ENCODE data around the gene IL21R. TPM values are rescaled to one million over a fixed set of nuclear protein-coding genes. Genes with fewer than 3 reads are reported as not detected.
"Not testable (repeated sequence)": the region's sequence is repeated elsewhere in the genome, so short reads cannot be mapped to it uniquely, and the experiment has no call there.

The IL21R gene
- polyA plus RNA-seq, 5 donors: 1.2 to 5.5 (median 4.1) TPM

GRCh38 chr16:27374221-27374803, 27.7 kb upstream of the IL21R start:
- DNase-seq: no peak

GRCh38 chr16:27374804-27375425, 27.1 kb upstream of the IL21R start:
- peak; percentile 59 to 66 for DNase-seq

GRCh38 chr16:27377666-27378485, 24.1 kb upstream of the IL21R start:
- DNase-seq: no peak

- no peak for DNase-seq
These were observed 23.0 kb upstream of the IL21R start for GRCh38 chr16:27378871-27379481.

GRCh38 chr16:27379919-27380318, 22.1 kb upstream of the IL21R start:
- DNase-seq: no peak

GRCh38 chr16:27381236-27381635, 20.7 kb upstream of the IL21R start:
- no peak for DNase-seq

GRCh38 chr16:27381974-27382855, 19.8 kb upstream of the IL21R start:
- DNase-seq: no peak

GRCh38 chr16:27383556-27384243, 18.3 kb upstream of the IL21R start:
- DNase-seq: no peak

GRCh38 chr16:27384425-27384824, 17.5 kb upstream of the IL21R start:
- DNase-seq: no peak

GRCh38 chr16:27385398-27385797, 16.6 kb upstream of the IL21R start:
- no peak for DNase-seq

GRCh38 chr16:27386674-27387073, 15.3 kb upstream of the IL21R start:
- DNase-seq: no peak

- no peak for DNase-seq
These were observed 14.2 kb upstream of the IL21R start for GRCh38 chr16:27387724-27388123.

- no peak for DNase-seq
These were observed 12.6 kb upstream of the IL21R start for GRCh38 chr16:27389272-27389961.

- no peak for DNase-seq
These were observed 11.8 kb upstream of the IL21R start for GRCh38 chr16:27390151-27390550.

GRCh38 chr16:27392671-27393070, 9.3 kb upstream of the IL21R start:
- DNase-seq: no peak

GRCh38 chr16:27394516-27394915, 7.5 kb upstream of the IL21R start:
- DNase-seq: no peak

- DNase-seq: not testable (repeated sequence)
These were observed 3.6 kb upstream of the IL21R start for GRCh38 chr16:27398341-27398893.

- no peak for DNase-seq
These were observed 2.8 kb upstream of the IL21R start for GRCh38 chr16:27398894-27399853.

- DNase-seq: no peak
These were observed 2.0 kb upstream of the IL21R start for GRCh38 chr16:27399969-27400368.
